ENCODE measurements around the gene COL5A1.

Gene COL5A1

GRCh38 chr9:134618163-134618832, 23.3 kb upstream of the COL5A1 start:
- H3K4me3 ChIP-seq (ENCODE audit: low read length) = no peak overlapping the region
- DNase-seq (ENCODE audit: low read depth) = no peak
- no peak for TF ChIP-seq CTCF (conservative IDR thresholded peaks at IDR 0.05; ENCODE audit: low read depth, low read length)

GRCh38 chr9:134618833-134619447, 22.7 kb upstream of the COL5A1 start:
- H3K4me3 ChIP-seq (ENCODE audit: low read length) = no peak overlapping the region
- TF ChIP-seq CTCF (conservative IDR thresholded peaks at IDR 0.05; ENCODE audit: low read depth, low read length) = no peak
- no peak for DNase-seq (ENCODE audit: low read depth)

GRCh38 chr9:134619448-134619982, 22.1 kb upstream of the COL5A1 start:
- no peak for TF ChIP-seq CTCF (conservative IDR thresholded peaks at IDR 0.05; ENCODE audit: low read depth, low read length)

GRCh38 chr9:134619983-134620661, 21.5 kb upstream of the COL5A1 start:
- no peak for TF ChIP-seq CTCF (conservative IDR thresholded peaks at IDR 0.05; ENCODE audit: low read depth, low read length)
- no peak for DNase-seq (ENCODE audit: low read depth)
- no peak overlapping the region for H3K4me3 ChIP-seq (ENCODE audit: low read length)

More at GRCh38 chr9:134619448-134619982, 22.1 kb upstream of the COL5A1 start:
- DNase-seq (ENCODE audit: low read depth) = no peak
- H3K4me3 ChIP-seq (ENCODE audit: low read length) = no peak overlapping the region

GRCh38 chr9:134620751-134621557, 20.6 kb upstream of the COL5A1 start:
- DNase-seq (ENCODE audit: low read depth) = no peak
- TF ChIP-seq CTCF (conservative IDR thresholded peaks at IDR 0.05; ENCODE audit: low read depth, low read length) = no peak
- no peak overlapping the region for H3K4me3 ChIP-seq (ENCODE audit: low read length)

GRCh38 chr9:134621558-134622110, 20.0 kb upstream of the COL5A1 start:
- DNase-seq (ENCODE audit: low read depth) = no peak
- no peak for TF ChIP-seq CTCF (conservative IDR thresholded peaks at IDR 0.05; ENCODE audit: low read depth, low read length)
- H3K4me3 ChIP-seq (ENCODE audit: low read length) = no peak overlapping the region
